IPS-NIHi11 (cell line): ENCODE data around the gene CNST.
"Not testable (repeated sequence)": the region's sequence is repeated elsewhere in the genome, so short reads cannot be mapped to it uniquely, and the experiment has no call there.

Source experiments
- DNase-seq: peaks from one replicate; pipeline ENCODE4 v3.0.0; 2012; ENCODE audit warnings: mixed read lengths, low spot score

The CNST gene

DNA sequence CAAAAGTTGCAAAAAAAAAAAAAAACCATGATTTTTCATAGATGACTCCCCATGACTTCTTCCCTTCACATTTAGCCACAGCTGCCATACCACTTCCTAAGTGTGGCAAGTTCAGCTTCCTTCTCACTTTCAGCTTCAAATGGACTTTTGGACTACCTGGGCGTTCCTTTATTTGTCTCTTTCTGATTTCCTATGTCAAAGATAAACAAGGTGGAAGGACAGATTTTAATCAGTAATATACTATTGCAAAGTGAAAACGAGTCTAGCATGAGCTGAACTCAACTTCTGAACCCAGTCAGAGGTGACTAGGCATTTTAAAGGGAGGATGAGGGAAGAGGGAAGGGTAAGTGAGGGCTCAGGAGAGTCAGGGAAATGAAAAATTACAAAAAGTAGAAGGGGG lies 143.6 kb downstream of the CNST start:
- no peak for DNase-seq

DNA sequence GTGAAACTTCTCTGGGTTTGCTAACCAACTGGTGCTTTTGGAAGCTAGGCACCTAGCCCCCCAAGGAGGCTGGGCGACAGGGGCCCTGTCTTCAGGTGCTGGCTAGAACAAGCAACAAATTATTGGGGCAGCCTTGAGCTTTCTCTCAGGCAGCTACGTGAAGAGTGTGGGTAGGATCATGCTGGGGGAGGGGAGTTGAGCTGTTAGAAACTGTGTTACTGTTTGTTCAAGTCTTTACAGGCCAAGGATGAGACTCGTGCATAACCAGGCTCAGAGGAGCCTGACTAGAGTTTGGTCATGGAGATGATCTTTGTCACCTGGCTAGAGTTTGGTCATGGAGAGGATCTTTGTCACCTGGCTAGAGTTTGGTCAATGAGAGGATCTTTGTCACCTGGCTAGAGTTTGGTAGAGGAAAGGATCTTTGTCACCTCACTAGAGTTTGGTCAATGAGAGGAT lies 145.3 kb downstream of the CNST start:
- no peak for DNase-seq

DNA sequence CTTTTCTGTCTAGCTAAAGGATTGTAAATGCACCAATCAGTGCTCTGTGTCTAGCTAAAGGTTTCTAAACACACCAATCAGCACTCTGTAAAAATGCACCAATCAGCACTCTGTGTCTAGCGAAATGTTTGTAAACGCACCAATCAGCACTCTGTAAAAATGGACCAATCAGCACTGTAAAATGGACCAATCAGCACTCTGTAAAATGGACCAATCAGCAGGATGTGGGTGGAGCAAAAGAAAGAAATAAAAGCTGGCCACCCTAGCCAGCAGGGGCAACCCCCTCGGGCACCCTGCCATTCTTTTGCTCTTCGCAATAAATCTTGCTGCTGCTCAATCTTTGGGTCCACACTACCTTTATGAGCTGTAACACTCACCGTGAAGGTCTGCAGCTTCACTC lies 146.2 kb downstream of the CNST start:
- not testable (repeated sequence) for DNase-seq
